ENCODE results near the gene URB2. TPM values are rescaled to one million over a fixed set of nuclear protein-coding genes. Genes with fewer than 3 reads are reported as not detected.
"Not testable (repeated sequence)": the region's sequence is repeated elsewhere in the genome, so short reads cannot be mapped to it uniquely, and the experiment has no call there.

The URB2 gene
- total RNA-seq, 4 donors from 2014 or later = 5.0 to 14.6 (median 8.3) TPM

GRCh38 chr1:229619614-229620013, 6.4 kb upstream of the URB2 start:
- Histone ChIP-seq H3K27me3 (no peaks in the 10 kb centered on the region), H3K36me3 (no peaks in the 10 kb centered on the region), H3K4me1 (peaks cover 30 to 60% (median 50%) of the 10 kb centered on the region in 4 donors), H3K4me3 (no peak overlapping the region), H3K9me3 (no peaks in the 10 kb centered on the region), H3K27ac (replicated peaks in 1 of 4) (no peak overlapping the region)
- 90% methylated on average over 5 of the region's 5 CpGs for WGBS
- intact Hi-C loops (cut with DNase I) = no loop called here
- DNase-seq (ENCODE audit: extremely low spot score) = no peak
- no peak for TF ChIP-seq POLR2A (IDR thresholded peaks at IDR 0.05; ENCODE audit: low read depth)
- no peak for TF ChIP-seq EP300 (IDR thresholded peaks at IDR 0.05)
- no peak for TF ChIP-seq CTCF (IDR thresholded peaks at IDR 0.05)
- TF ChIP-seq POLR2AphosphoS5 (IDR thresholded peaks at IDR 0.05) = no peak

- TF ChIP-seq CTCF (IDR thresholded peaks at IDR 0.05) = no peak
- no peak for TF ChIP-seq EP300 (IDR thresholded peaks at IDR 0.05)
- no peak for TF ChIP-seq POLR2A (IDR thresholded peaks at IDR 0.05; ENCODE audit: low read depth)
- TF ChIP-seq POLR2AphosphoS5 (IDR thresholded peaks at IDR 0.05) = peak in 1 of 2 donors; percentile 50
- H3K4me3 ChIP-seq = no peak overlapping the region
- intact Hi-C loops (cut with DNase I) = no loop called here
- H3K27me3 ChIP-seq = no peaks in the 10 kb centered on the region
- no peaks in the 10 kb centered on the region for H3K9me3 ChIP-seq
- DNase-seq (ENCODE audit: extremely low spot score) = no peak
- H3K4me1 ChIP-seq = peaks cover 33 to 68% (median 54%) of the 10 kb centered on the region in 4 donors
- H3K27ac ChIP-seq (replicated peaks in 1 of 4) = no peak overlapping the region
- no peaks in the 10 kb centered on the region for H3K36me3 ChIP-seq
- WGBS = 61% methylated on average over 3 of the region's 3 CpGs
These were observed 5.2 kb upstream of the URB2 start for GRCh38 chr1:229620876-229621275.

- Histone ChIP-seq H3K4me3 (no peak overlapping the region), H3K9me3 (no peaks in the 10 kb centered on the region), H3K27me3 (no peaks in the 10 kb centered on the region), H3K36me3 (no peaks in the 10 kb centered on the region), H3K27ac (replicated peaks in 1 of 4) (no peak overlapping the region), H3K4me1 (peaks cover 33 to 71% (median 55%) of the 10 kb centered on the region in 4 donors)
- TF ChIP-seq CTCF (IDR thresholded peaks at IDR 0.05) = no peak
- TF ChIP-seq POLR2AphosphoS5 (IDR thresholded peaks at IDR 0.05) = no peak
- no peak for TF ChIP-seq EP300 (IDR thresholded peaks at IDR 0.05)
- TF ChIP-seq POLR2A (IDR thresholded peaks at IDR 0.05; ENCODE audit: low read depth) = no peak
- no peak for DNase-seq (ENCODE audit: extremely low spot score)
- 87% methylated on average over 2 of the region's 2 CpGs for WGBS
- intact Hi-C loops (cut with DNase I) = no loop called here
These were observed 4.4 kb upstream of the URB2 start for GRCh38 chr1:229621663-229622062.

GRCh38 chr1:229622641-229623120, 3.4 kb upstream of the URB2 start:
- H3K4me1 ChIP-seq = peaks cover 42 to 81% (median 65%) of the 10 kb centered on the region in 4 donors
- H3K4me3 ChIP-seq; intact Hi-C loops (cut with DNase I); H3K9me3 ChIP-seq; H3K36me3 ChIP-seq; H3K27me3 ChIP-seq; DNase-seq (ENCODE audit: extremely low spot score); H3K27ac ChIP-seq (replicated peaks in 1 of 4): not testable (repeated sequence)
- 92% methylated on average over 10 of the region's 10 CpGs for WGBS

GRCh38 chr1:229623225-229623624, 2.8 kb upstream of the URB2 start:
- no peak for TF ChIP-seq POLR2AphosphoS5 (IDR thresholded peaks at IDR 0.05)
- no peak for TF ChIP-seq POLR2A (IDR thresholded peaks at IDR 0.05; ENCODE audit: low read depth)
- TF ChIP-seq EP300 (IDR thresholded peaks at IDR 0.05) = no peak
- TF ChIP-seq CTCF (IDR thresholded peaks at IDR 0.05) = no peak
- Histone ChIP-seq H3K4me1 (peaks cover 43 to 81% (median 65%) of the 10 kb centered on the region in 4 donors), H3K27me3 (no peaks in the 10 kb centered on the region), H3K4me3 (no peak overlapping the region), H3K36me3 (no peaks in the 10 kb centered on the region), H3K27ac (replicated peaks in 1 of 4) (no peak overlapping the region), H3K9me3 (no peaks in the 10 kb centered on the region)
- intact Hi-C loops (cut with DNase I) = no loop called here
- no peak for DNase-seq (ENCODE audit: extremely low spot score)
- WGBS = 84% methylated on average over 5 of the region's 5 CpGs

Data from esophagus muscularis mucosa (tissue), 4 donors.